ENCODE measurements around the gene GPATCH1.

DNA sequence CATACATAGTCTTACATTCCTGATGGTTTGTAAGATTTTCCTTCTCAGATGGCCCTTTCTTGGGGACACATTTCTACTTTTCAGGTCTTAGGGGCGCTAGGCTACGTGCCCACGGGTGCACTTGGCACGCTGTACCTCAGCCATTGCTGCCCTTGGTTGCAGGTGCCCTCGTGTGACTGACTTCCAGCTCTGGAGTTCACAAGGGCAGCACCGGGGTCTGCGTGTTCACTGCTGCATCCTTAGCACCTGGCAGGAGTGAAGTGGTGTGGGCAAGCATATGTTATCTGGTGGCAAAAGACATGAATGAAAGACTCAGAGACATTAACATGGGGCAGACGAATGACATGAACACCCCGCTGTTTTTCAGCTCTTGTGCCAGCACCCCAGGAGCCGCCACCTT, 37.7 kb downstream of the GPATCH1 start:
- no peak for TF ChIP-seq POLR2A (IDR thresholded peaks at IDR 0.05; ENCODE audit: low read length)
- TF ChIP-seq GATA1 (IDR thresholded peaks at IDR 0.05; ENCODE audit: low read depth, low read length), result no peak

All from erythroblast (primary cell).